Tongue (tissue), 2 donors: ENCODE data around the gene KRT5. TPM values are rescaled to one million over a fixed set of nuclear protein-coding genes. Genes with fewer than 3 reads are reported as not detected.
A peak's percentile ranks its signal among the peaks of the same experiment; 100 is the strongest.

Experiments
- DNase-seq: peaks from one replicate; pipeline ENCODE4 v3.0.0-alpha.2; 2015
- total RNA-seq: library from RNA; depleted of rRNA; stranded (reverse); fragments of >200 nt; gene quantifications from one replicate; pipeline ENCODE4 v1.2.3, GENCODE V29; 2014

Gene KRT5
- total RNA-seq, 1 donor from 2014 or later: 1,219 TPM

DNA sequence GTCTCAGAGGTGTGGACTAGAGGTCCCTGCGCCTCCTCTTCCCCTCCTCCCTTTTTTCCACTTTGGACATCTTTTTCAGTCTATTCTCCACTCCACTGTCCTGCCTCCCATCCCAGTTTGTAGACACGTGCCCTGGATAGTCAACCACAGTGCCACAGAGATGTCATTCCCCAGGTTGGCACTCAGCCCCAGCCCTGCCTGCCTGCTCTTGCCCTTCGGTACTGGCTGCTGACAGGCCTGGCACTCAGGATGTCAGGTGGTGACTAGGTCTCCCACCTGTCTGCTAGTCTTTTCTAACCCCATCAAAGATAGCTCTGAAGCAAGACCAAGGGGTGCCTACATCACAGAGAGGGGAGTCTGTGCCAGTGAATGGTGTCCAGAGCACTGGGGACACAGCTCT is 16.9 kb upstream of the KRT5 start:
- no peak for DNase-seq

- DNase-seq: no peak
Observed at GRCh38 chr12:52535574-52535973, 15.4 kb upstream of the KRT5 start.

GRCh38 chr12:52534482-52534881 is 14.3 kb upstream of the KRT5 start:
- no peak for DNase-seq

DNA sequence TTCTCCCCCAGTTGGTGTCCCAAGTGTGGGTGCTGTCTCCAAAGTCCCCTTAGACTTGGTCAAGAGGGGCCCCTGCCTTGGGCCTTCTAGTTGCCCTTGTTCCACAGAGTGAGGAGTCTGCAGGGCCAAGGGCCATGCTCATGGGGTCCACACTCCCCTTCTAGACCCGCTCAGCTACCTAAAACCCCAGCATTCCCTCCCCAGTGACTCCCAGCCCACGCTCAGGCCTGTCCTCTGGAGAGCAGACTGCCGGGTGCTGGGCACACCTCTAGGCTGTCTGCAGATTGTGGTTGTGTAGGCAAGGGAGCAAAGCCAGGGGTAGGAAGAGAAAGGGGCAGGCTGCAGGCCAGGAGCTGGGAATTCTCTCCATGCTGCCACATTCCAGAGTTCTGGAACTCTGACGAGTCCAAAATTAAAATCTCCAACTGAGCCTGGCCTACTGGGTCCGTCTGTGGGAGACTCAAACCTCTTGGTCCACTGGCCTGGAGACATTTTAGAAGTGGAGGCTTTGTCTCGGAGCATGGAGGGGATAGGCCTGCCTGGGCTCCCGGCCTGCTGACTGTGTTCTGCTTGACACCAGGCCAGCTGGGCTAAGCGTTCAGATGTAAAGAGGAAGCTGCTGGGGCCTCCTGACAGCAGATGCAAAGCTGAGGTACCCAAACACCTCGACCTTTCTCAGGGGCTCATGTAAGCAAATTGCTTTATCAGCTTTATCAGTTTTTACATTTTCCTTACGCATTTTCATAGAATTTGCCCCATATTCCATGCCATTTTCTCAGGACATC is 13.7 kb upstream of the KRT5 start:
- no peak for DNase-seq

GRCh38 chr12:52532636-52533035 is 12.4 kb upstream of the KRT5 start:
- no peak for DNase-seq

GRCh38 chr12:52531566-52532300 is 11.5 kb upstream of the KRT5 start:
- no peak for DNase-seq

DNA sequence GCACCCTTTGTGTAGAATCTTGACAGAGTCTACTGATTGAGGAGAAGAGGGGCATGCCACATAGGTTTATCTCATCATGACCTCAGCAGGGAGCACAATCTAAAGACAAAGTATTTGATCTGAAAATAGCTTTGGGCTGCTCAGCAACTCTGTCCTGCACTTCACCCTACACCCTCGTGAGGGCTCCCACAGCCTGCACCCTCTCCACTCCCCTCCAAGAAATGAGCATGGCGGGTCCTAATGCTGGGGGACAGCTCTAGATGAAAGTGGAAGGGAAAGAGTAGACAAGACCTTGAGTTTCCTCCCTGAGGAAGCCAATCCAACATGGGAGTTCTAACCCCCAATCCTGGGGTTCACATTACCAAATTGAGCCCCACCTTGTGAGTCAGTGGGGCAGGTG is 10.7 kb upstream of the KRT5 start:
- no peak for DNase-seq

DNA sequence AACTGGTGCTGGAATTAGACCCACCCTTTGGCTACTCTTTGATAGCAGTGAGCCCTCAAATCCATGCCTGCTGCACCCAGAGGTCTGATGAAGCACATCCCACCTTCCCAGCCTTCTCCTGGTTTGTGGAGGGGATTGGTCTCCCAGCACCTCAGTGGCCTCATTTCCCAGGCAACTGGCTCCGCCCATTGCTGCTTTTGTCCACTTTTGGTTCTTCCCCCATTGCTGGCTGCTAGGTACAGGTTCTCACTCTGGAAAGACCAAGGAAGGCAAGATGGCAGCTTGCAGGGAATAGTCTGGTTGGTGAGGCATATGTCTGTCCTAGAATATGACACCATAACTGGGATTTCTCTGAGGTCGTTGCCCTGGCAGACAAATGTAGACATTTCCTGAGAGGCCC is 10.2 kb upstream of the KRT5 start:
- DNase-seq: no peak

DNA sequence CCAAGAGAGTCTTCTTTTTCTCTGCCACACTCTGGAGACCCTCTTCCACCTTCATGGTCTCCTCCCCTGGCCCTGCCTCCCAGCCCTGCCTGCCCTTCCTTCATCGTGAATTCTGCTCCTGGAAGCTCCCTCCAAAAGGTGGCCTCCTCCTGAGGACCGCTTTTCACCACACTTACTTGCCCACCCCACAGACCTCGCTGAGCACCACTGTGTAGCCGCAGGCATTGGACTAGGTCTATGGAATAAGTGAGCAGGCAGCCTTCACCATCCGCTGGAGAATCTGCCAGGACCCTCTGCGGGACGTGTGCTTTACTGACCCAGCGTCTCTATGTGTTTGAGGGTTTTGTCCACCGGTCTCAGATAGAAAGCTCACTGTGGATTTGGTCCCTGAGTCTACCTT is 9.7 kb upstream of the KRT5 start:
- no peak for DNase-seq

GRCh38 chr12:52529417-52529816 is 9.2 kb upstream of the KRT5 start:
- DNase-seq: no peak

DNA sequence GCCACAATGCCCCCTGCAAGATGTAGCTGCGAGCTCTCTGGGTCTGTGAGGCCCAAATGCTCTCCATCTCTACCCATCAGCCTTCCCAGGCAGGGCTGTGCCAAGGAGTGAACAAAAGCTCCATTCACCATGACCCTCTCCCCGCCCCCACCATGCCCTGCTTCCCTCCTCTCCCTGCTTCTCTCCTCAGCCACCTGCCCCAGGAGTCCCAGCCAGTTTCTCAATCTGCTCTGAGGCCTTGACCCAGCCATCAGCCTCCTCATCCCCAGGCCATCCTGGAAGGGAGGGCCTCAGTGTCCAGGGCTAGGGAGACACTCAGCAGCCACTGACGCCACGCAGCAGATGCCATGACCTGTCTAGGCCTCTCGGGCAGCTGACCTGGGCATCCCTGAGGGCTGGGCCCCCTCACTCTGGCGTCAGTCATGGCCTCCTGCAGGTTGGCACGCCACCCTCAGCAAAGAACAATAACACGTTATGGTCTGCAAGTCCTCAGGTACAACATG is 8.5 kb upstream of the KRT5 start:
- DNase-seq: no peak

DNA sequence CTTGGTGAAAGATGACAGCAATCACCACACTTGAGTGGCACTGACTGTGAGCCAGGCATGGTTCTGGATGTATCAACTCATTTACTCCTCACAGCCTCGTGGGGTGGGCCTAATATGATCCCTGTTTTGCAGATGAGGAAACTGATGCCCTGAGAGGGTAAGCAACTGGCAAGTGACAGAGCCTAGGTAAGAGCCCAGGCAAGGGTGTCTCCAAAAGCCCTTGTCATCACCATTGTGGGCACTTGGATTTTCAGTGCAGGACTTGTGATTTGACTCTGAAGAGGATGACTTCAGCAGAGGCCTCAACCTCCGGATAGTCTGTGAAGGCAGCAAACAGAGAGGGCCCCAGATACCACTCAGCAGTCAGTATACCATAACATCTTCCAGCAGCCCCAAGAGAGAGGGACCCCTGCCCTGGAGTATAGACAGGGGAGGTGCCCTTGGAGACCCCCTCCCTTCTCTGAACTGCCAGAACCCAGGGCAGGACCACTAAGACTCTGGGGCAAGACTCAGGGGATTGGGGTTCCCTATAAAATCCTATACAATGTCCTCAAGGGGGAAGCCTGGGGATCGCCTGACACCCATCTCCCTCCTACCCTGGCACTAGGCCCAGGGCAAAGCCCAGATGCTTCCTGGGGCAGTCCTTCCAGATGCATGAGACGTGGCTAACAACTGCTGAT is 7.1 kb upstream of the KRT5 start:
- DNase-seq: no peak

DNA sequence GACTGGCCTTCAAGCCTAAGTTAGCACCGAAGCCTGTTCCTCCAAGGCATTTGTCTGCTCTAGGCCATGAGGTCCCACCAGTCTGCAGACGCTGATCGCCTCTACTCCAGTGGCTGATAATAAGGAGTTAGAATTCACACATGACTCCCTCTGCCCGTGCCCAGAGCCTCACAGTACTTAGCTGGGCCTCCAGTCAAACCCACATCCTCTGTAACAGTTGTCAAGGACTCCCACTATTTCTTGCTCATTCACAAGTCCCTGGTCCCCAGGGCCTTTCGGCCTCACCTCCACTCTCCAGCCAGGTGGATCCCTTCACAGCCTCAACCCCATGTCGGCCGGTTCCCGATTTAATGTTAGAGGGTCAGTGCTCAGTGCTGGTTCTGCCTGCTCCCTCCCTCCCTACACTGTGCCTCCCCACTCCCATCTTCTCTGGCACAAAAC is 6.3 kb upstream of the KRT5 start:
- DNase-seq: no peak

GRCh38 chr12:52525661-52526499 is 5.7 kb upstream of the KRT5 start:
- DNase-seq: no peak

DNA sequence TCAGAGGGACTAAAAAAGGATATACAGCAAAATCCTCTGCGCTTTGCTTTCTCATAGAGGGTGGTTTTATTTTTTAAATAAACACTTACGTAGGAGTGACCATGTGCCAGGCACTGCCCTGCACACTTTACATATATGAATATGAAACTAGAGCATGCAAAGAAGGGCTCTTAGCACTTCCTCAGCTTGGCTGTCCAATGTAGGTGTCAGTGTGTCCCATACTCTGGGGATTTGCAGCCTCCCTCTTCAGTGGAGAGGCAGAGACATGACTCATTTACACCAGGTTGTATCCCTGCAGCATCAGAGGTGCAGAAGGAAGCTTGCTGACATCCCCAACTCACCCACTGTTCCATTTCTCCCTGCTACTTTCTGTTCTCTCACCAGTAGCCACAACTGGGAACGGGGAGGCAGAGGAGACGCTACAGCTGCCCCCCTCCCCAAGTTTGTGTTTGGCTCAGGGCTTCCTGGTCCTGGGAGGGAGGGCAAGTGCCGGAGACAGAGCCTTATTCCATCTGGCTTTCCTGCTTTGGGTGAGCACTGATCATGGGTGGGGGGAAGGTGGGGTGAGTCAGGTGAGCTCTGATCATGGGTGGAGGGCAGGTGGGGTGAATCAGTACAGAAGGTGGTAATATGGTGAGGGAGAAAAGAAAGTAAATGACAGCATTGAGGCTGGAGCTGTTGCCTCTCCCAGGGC is 4.9 kb upstream of the KRT5 start:
- DNase-seq: no peak

GRCh38 chr12:52524241-52524897 is 4.2 kb upstream of the KRT5 start:
- peak; percentile 75 for DNase-seq

GRCh38 chr12:52523824-52524223 is 3.6 kb upstream of the KRT5 start:
- DNase-seq: no peak

GRCh38 chr12:52522346-52523011 is 2.3 kb upstream of the KRT5 start:
- peak; percentile 75 for DNase-seq

DNA sequence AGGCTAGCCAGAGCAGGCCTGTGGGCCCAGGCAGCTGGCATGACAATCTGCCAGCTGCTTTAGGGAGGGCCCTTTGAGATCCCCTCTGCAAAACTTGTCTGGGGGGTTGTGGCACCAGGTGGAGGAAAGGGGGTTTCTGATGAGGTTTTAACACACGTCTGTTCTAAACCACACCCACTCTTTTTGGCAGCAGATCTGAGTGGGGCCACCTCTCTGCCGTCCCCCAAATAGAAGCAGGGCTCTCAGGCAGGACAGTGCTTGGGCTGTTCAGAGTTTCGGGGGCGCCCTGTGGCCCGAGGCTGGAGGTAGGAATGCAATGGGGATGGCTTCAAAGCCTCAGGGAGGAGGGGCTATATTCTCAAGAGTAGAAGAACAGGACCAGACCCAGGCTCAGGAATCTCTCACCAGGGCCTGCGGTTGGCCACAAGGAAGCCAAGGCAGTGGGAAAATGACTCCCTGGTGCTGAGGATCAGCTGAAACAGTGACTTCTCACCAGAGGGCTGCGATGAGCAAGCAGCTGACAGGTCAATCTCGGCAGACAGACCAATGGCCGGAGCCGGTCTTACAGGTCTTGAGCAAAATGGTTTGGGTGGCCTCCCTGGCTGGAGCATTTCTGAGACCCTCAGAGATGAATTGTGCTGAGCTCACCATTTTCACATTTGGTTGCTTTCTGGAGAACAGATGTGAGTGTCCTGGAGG is 1.5 kb upstream of the KRT5 start:
- DNase-seq: peak; percentile 85

GRCh38 chr12:52521175-52521567 is 977 bp upstream of the KRT5 start:
- no peak for DNase-seq
